Spleen (tissue), 11 donors: ENCODE data around the gene FMOD. TPM values are rescaled to one million over a fixed set of nuclear protein-coding genes. Genes with fewer than 3 reads are reported as not detected.
"Not testable (repeated sequence)": the region's sequence is repeated elsewhere in the genome, so short reads cannot be mapped to it uniquely, and the experiment has no call there.

ENCODE experiments used
- DNase-seq: peaks from one replicate; pipeline ENCODE4 v3.0.0-alpha.2; 2020
- H3K27ac ChIP-seq, 8 donors: fragments of 200-600 bp; sonication (generic) in 7 of 8; 1 replicate in 4 of 8; 2 replicates in 4 of 8; pipeline versions ENCODE4 v1.5.0 to v1.8.0; 2016 to 2021; ENCODE audit warnings: inconsistent platforms in 4 of 8, mild to moderate bottlenecking in 4 of 8, moderate library complexity in 1 of 8
- H3K27me3 ChIP-seq, 7 donors: fragments of 200-600 bp; sonication (generic) in 6 of 7; replicated peaks in 1 of 7; 1 replicate in 4 of 7; 2 replicates in 3 of 7; pipeline versions ENCODE4 v1.5.0 to v1.8.0; 2016 to 2021; ENCODE audit warnings: inconsistent platforms in 3 of 7, mild to moderate bottlenecking in 1 of 7
- H3K36me3 ChIP-seq, 6 donors: fragments of 200-600 bp; sonication (generic) in 5 of 6; 1 replicate in 4 of 6; 2 replicates in 2 of 6; pipeline versions ENCODE4 v1.5.0 to v1.8.0; 2016 to 2021; ENCODE audit warnings: inconsistent platforms in 2 of 6
- H3K4me1 ChIP-seq, 6 donors: fragments of 200-600 bp; sonication (generic) in 5 of 6; 1 replicate in 3 of 6; 2 replicates in 3 of 6; pipeline versions ENCODE4 v1.5.0 to v1.8.0; 2016 to 2021; ENCODE audit warnings: inconsistent platforms in 3 of 6
- H3K4me3 ChIP-seq, 8 donors: fragments of 200-600 bp; sonication (generic) in 7 of 8; 1 replicate in 4 of 8; 2 replicates in 4 of 8; pipeline versions ENCODE4 v1.5.0 to v1.8.0; 2016 to 2021; ENCODE audit warnings: inconsistent platforms in 4 of 8, mild to moderate bottlenecking in 4 of 8, moderate library complexity in 2 of 8
- H3K9me3 ChIP-seq, 8 donors: fragments of 200-600 bp; sonication (generic) in 7 of 8; 1 replicate in 4 of 8; 2 replicates in 4 of 8; pipeline versions ENCODE4 v1.5.0 to v1.8.0; 2016 to 2021; ENCODE audit warnings: inconsistent platforms in 4 of 8
- CTCF ChIP-seq, 11 experiments: fragments of 200-600 bp in 7 of 11; fragments of 450-650 bp in 4 of 11; sonication (generic) in 4 of 11; IDR thresholded peaks in 8 of 11; conservative IDR thresholded peaks in 3 of 11; 1 replicate in 7 of 11; 2 replicates in 4 of 11; pipeline versions ENCODE4 v1.4.0 to v1.8.0; 2016 to 2021; ENCODE audit warnings: antibody characterized with exemption in 11 of 11, inconsistent platforms in 4 of 11, mild to moderate bottlenecking in 1 of 11
- POLR2A ChIP-seq, 3 donors: fragments of 450-650 bp; IDR thresholded peaks; one replicate each; pipeline ENCODE4 v1.5.1; 2017; ENCODE audit warnings: antibody characterized with exemption in 3 of 3, mild to moderate bottlenecking in 1 of 3
- POLR2AphosphoS5 ChIP-seq, 3 donors: sonication (generic); formaldehyde crosslinking; IDR thresholded peaks; one replicate each; pipeline ENCODE4 v1.5.1; 2017; ENCODE audit warnings: antibody characterized with exemption in 3 of 3
- WGBS, 5 donors: extraction: QIAGEN DNeasy Blood & Tissue Kit in 3 of 5; methylation state at CpG; one replicate each; pipeline versions ENCODE4 v1.1.5 to v1.1.7; 2013 to 2018; 5-methylcytosine and 5-hydroxymethylcytosine counted together
- intact Hi-C: fragments of 100-400 bp; cut with DNase I; formaldehyde crosslinking; loops from one replicate; pipeline ENCODE4 v1.15.0; 2023; ENCODE audit warnings: low total_unique reads
- polyA plus RNA-seq, 3 donors: library from polyadenylated mRNA; stranded (reverse); fragments of 200-250 nt; gene quantifications; one replicate each; pipeline ENCODE4 v1.2.1, GENCODE V29; 2013
- total RNA-seq, 7 donors: library from RNA; depleted of rRNA in 3 of 7; stranded (reverse); fragments of >200 nt in 3 of 7; fragmentation: NEBNext Ultra II Directional in 4 of 7; extraction: Animal tissue kit (Norgen Biotek cat#: 25700) in 4 of 7; gene quantifications; one replicate each; pipeline versions ENCODE4 v1.1.0 to v1.2.1, GENCODE V29; 2016 to 2021
- donor health status: healthy with polysubstance abuse.
- donor health status: DM: no; HTN: no; CAD: no; lungs with moderate emphysema.
- donor health status: DM: no; HTN: no; CAD: no.
- donor health status: Bipolar disorder and iron deficiency.
- donor health status: healthy.
- donor health status: DM: no; HTN: no; CAD: no.
- donor health status: DM: yes; HTN: yes; CAD: no.

FMOD gene
- total and polyA plus RNA-seq, 10 donors: 4.5 to 30.0 (median 17.0) TPM

GRCh38 chr1:203302456-203302855 lies 48.5 kb downstream of the FMOD start:
- DNase-seq: no peak
- H3K36me3 ChIP-seq: peaks cover 0 to 9% (median 6%) of the 10 kb centered on the region in 6 donors
- H3K4me1 ChIP-seq: peaks cover 18 to 82% (median 64%) of the 10 kb centered on the region in 6 donors
- H3K4me3 ChIP-seq: no peak overlapping the region
- H3K27me3 ChIP-seq: no peaks in the 10 kb centered on the region
- intact Hi-C loops: no loop called here
- TF ChIP-seq POLR2A (IDR thresholded peaks at IDR 0.05): no peak
- TF ChIP-seq CTCF (IDR thresholded peaks at IDR 0.05 in 8 of 11, conservative IDR thresholded peaks at IDR 0.05 in 3 of 11): no peak
- TF ChIP-seq POLR2AphosphoS5 (IDR thresholded peaks at IDR 0.05): no peak
- H3K27ac ChIP-seq: peak overlapping the region in 5 of 8 donors; percentile 42 to 100 (median 99)
- no peaks in the 10 kb centered on the region for H3K9me3 ChIP-seq
- 86 to 93% (median 91%) methylated on average over 5 to 7 of the region's 7 CpGs for WGBS, 5 donors

GRCh38 chr1:203301331-203301668 lies 49.6 kb downstream of the FMOD start:
- H3K36me3 ChIP-seq: no peaks in the 10 kb centered on the region
- H3K27me3 ChIP-seq: no peaks in the 10 kb centered on the region
- H3K27ac ChIP-seq: peak overlapping the region in 7 of 8 donors; percentile 51 to 100 (median 70)
- no peak for DNase-seq
- H3K4me3 ChIP-seq: no peak overlapping the region
- H3K4me1 ChIP-seq: peaks cover 18 to 85% (median 58%) of the 10 kb centered on the region in 6 donors
- intact Hi-C loops: no loop called here
- no peak for TF ChIP-seq CTCF (IDR thresholded peaks at IDR 0.05 in 8 of 11, conservative IDR thresholded peaks at IDR 0.05 in 3 of 11)
- TF ChIP-seq POLR2A (IDR thresholded peaks at IDR 0.05): no peak
- TF ChIP-seq POLR2AphosphoS5 (IDR thresholded peaks at IDR 0.05): no peak
- H3K9me3 ChIP-seq: no peaks in the 10 kb centered on the region

GRCh38 chr1:203300441-203301330 lies 50.2 kb downstream of the FMOD start:
- peak overlapping the region in 7 of 8 donors; percentile 51 to 100 (median 70) for H3K27ac ChIP-seq
- no peaks in the 10 kb centered on the region for H3K27me3 ChIP-seq
- 59 to 65% (median 63%) methylated on average over 11 of the region's 11 CpGs for WGBS, 5 donors
- DNase-seq: no peak
- H3K9me3 ChIP-seq: no peaks in the 10 kb centered on the region
- no peaks in the 10 kb centered on the region for H3K36me3 ChIP-seq
- peaks cover 19 to 91% (median 64%) of the 10 kb centered on the region in 6 donors for H3K4me1 ChIP-seq
- no peak for TF ChIP-seq CTCF (IDR thresholded peaks at IDR 0.05 in 8 of 11, conservative IDR thresholded peaks at IDR 0.05 in 3 of 11)
- no peak for TF ChIP-seq POLR2A (IDR thresholded peaks at IDR 0.05)
- TF ChIP-seq POLR2AphosphoS5 (IDR thresholded peaks at IDR 0.05): no peak
- intact Hi-C loops: no loop called here
- H3K4me3 ChIP-seq: no peak overlapping the region

GRCh38 chr1:203299719-203300429 lies 51.0 kb downstream of the FMOD start:
- DNase-seq, H3K36me3 ChIP-seq, H3K4me3 ChIP-seq, H3K27me3 ChIP-seq, intact Hi-C loops, H3K9me3 ChIP-seq: not testable (repeated sequence)
- Histone ChIP-seq H3K27ac (peak overlapping the region; percentile 27 to 100 (median 66)), H3K4me1 (peaks cover 18 to 99% (median 61%) of the 10 kb centered on the region in 6 donors)
- 70 to 79% (median 75%) methylated on average over 8 of the region's 8 CpGs for WGBS, 5 donors
